Adrenal gland (tissue), 5 donors: ENCODE data around the gene SLC25A11.

Source experiments
- CTCF ChIP-seq, 6 experiments: fragments of 450-650 bp in 4 of 6; fragments of 200-600 bp in 2 of 6; sonication (generic) in 1 of 6; IDR thresholded peaks; 1 replicate in 5 of 6; 2 replicates in 1 of 6; pipeline versions ENCODE4 v1.5.1 to v1.8.0; 2016 to 2021; ENCODE audit warnings: antibody characterized with exemption in 6 of 6, mild to moderate bottlenecking in 2 of 6, moderate library complexity in 1 of 6
- POLR2A ChIP-seq, 2 donors: fragments of 450-650 bp; IDR thresholded peaks; one replicate each; pipeline ENCODE4 v1.6.1; 2017; ENCODE audit warnings: antibody characterized with exemption in 2 of 2, mild to moderate bottlenecking in 2 of 2, moderate library complexity in 1 of 2
- donor health status: DM: no; HTN: no; CAD: no.

- no peak for TF ChIP-seq CTCF (IDR thresholded peaks at IDR 0.05)
- peak; percentile 36 to 50 for TF ChIP-seq POLR2A (IDR thresholded peaks at IDR 0.05)
These were observed 27.1 kb upstream of the SLC25A11 start for GRCh38 chr17:4966844-4967538.
